PC-9 (cell line): ENCODE data around the gene MAP10. TPM values are rescaled to one million over a fixed set of nuclear protein-coding genes. Genes with fewer than 3 reads are reported as not detected.

Experiments used
- BruUV-seq: library from RNA; stranded (reverse); fragments of 400-500 nt; replicated peaks from 2 replicates; lab custom pipeline; 2021; lab: Mats Ljungman, UMichigan
- CTCF ChIA-PET: fragments of 300-600 bp; sonication (Branson Sonifier 250); formaldehyde crosslinking; loops from one replicate; lab custom pipeline; 2022; ENCODE audit warnings: antibody characterized with exemption; lab: Charles Lee
- POLR2A ChIA-PET: fragments of 300-600 bp; sonication (Branson Sonifier 250); formaldehyde crosslinking; loops from one replicate; lab custom pipeline; 2022; ENCODE audit warnings: antibody characterized with exemption; ENCODE audit not compliant: unreplicated experiment; lab: Charles Lee
- DNase-seq, 2 experiments: peaks; one replicate each; pipeline versions ENCODE4 v3.0.0 to v3.0.0-alpha.2; 2015 to 2022; ENCODE audit warnings: mixed read lengths in 1 of 2
- H2AFZ ChIP-seq: fragments of 200-600 bp; sonication (generic); 2 replicates; pipeline ENCODE4 v1.8.1; 2017; ENCODE audit warnings: antibody characterized with exemption
- H3F3A ChIP-seq: fragments of 200-600 bp; sonication (generic); 2 replicates; pipeline ENCODE4 v1.8.1; 2017; ENCODE audit warnings: antibody characterized with exemption, mild to moderate bottlenecking, low read depth; ENCODE audit not compliant: insufficient read depth
- H3K27ac ChIP-seq: fragments of 200-600 bp; sonication (generic); 2 replicates; pipeline ENCODE4 v1.6.1; 2016; ENCODE audit warnings: mixed run types
- H3K27me3 ChIP-seq: fragments of 200-600 bp; sonication (generic); 2 replicates; pipeline ENCODE4 v1.6.1; 2016; ENCODE audit warnings: low read depth, mixed run types; ENCODE audit not compliant: insufficient read depth
- H3K36me3 ChIP-seq: fragments of 200-600 bp; sonication (generic); 2 replicates; pipeline ENCODE4 v1.6.1; 2016; ENCODE audit warnings: low read depth, mixed run types
- H3K4me1 ChIP-seq: fragments of 200-600 bp; sonication (generic); replicated peaks from 2 replicates; pipeline ENCODE4 v1.6.1; 2016; ENCODE audit warnings: mixed run types; ENCODE audit not compliant: insufficient read depth
- H3K4me2 ChIP-seq: fragments of 200-600 bp; sonication (generic); 2 replicates; pipeline ENCODE4 v1.6.1; 2017; ENCODE audit warnings: mixed run types
- H3K4me3 ChIP-seq: fragments of 200-600 bp; sonication (generic); 2 replicates; pipeline ENCODE4 v1.6.1; 2016; ENCODE audit warnings: mixed run types
- H3K79me2 ChIP-seq: fragments of 200-600 bp; sonication (generic); 2 replicates; pipeline ENCODE4 v1.6.1; 2017; ENCODE audit warnings: low read depth, mixed run types
- H3K9me2 ChIP-seq: fragments of 200-600 bp; sonication (generic); 2 replicates; pipeline ENCODE4 v1.8.1; 2017; ENCODE audit warnings: mild to moderate bottlenecking; ENCODE audit not compliant: insufficient read depth
- H3K9me3 ChIP-seq: fragments of 200-600 bp; sonication (generic); 2 replicates; pipeline ENCODE4 v1.8.1; 2016; ENCODE audit warnings: low read depth; ENCODE audit not compliant: insufficient read depth
- H4K20me1 ChIP-seq: fragments of 200-600 bp; sonication (generic); 2 replicates; pipeline ENCODE4 v1.8.1; 2017; ENCODE audit not compliant: insufficient read depth
- EZH2 ChIP-seq: fragments of 200-600 bp; sonication (generic); IDR thresholded peaks from 2 replicates; pipeline ENCODE4 v1.8.0; 2017; ENCODE audit warnings: antibody characterized with exemption, low read depth
- intact Hi-C: fragments of 100-400 bp; cut with micrococcal nuclease; formaldehyde crosslinking; loops from one replicate; pipeline ENCODE4 v1.10.0; 2022; ENCODE audit not compliant: unreplicated experiment
- total RNA-seq: library from RNA; stranded (reverse); gene quantifications from 2 replicates; pipeline ENCODE4 v1.2.3, GENCODE V29; 2021
- TF ChIP-seq, protein P1 (sequence below): fragments of 200-600 bp; sonication (generic); conservative IDR thresholded peaks from 2 replicates; pipeline ENCODE4 v1.6.1; 2017; ENCODE audit warnings: mixed run types, antibody characterized with exemption, mild to moderate bottlenecking, moderate library complexity

Gene MAP10
- total RNA-seq, 1 experiment from 2014 or later, result 0.13 TPM

DNA sequence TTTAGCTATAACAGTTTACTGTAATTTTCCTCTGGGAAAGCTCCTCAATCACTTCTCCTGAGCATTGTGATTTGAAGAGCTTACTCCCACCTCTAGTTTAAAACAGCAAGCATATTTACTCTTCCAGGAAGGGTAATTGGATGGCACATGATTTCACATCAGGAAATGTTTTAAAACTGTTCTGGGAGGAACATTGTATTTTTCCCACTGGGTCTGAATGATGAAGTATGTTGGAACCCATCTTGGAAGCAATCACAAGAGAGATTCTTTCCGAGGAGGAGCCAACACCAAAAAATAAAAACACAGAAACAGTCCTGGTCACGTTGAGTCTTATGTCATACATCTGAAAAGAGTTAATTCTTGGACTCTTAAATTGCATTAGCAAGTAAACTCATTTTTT is 17.3 kb downstream of the MAP10 start:
- no peaks in the 10 kb centered on the region for H3K36me3 ChIP-seq
- TF ChIP-seq EZH2, result no peak
- TF ChIP-seq, protein P1, sequence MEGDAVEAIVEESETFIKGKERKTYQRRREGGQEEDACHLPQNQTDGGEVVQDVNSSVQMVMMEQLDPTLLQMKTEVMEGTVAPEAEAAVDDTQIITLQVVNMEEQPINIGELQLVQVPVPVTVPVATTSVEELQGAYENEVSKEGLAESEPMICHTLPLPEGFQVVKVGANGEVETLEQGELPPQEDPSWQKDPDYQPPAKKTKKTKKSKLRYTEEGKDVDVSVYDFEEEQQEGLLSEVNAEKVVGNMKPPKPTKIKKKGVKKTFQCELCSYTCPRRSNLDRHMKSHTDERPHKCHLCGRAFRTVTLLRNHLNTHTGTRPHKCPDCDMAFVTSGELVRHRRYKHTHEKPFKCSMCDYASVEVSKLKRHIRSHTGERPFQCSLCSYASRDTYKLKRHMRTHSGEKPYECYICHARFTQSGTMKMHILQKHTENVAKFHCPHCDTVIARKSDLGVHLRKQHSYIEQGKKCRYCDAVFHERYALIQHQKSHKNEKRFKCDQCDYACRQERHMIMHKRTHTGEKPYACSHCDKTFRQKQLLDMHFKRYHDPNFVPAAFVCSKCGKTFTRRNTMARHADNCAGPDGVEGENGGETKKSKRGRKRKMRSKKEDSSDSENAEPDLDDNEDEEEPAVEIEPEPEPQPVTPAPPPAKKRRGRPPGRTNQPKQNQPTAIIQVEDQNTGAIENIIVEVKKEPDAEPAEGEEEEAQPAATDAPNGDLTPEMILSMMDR, result no peak
- no peaks in the 10 kb centered on the region for H4K20me1 ChIP-seq
- H3K79me2 ChIP-seq, result no peaks in the 10 kb centered on the region
- ChIA-PET POLR2A (no interaction called here), CTCF (no interaction called here)
- H2AFZ ChIP-seq, result no peak overlapping the region
- no peaks in the 10 kb centered on the region for H3K4me1 ChIP-seq
- intact Hi-C loops, result no loop called here
- no peak for DNase-seq
- BruUV-seq, result no TSS peak
- no peak overlapping the region for H3K4me2 ChIP-seq
- H3K9me2 ChIP-seq, result no peaks in the 10 kb centered on the region
- no peaks in the 10 kb centered on the region for H3K9me3 ChIP-seq
- no peaks in the 10 kb centered on the region for H3F3A ChIP-seq
- H3K4me3 ChIP-seq, result no peak overlapping the region
- H3K27ac ChIP-seq, result no peak overlapping the region
- 0 out of 2 replicates have a peak, but pooled peaks cover 3% of the 10 kb centered on the region for H3K27me3 ChIP-seq

DNA sequence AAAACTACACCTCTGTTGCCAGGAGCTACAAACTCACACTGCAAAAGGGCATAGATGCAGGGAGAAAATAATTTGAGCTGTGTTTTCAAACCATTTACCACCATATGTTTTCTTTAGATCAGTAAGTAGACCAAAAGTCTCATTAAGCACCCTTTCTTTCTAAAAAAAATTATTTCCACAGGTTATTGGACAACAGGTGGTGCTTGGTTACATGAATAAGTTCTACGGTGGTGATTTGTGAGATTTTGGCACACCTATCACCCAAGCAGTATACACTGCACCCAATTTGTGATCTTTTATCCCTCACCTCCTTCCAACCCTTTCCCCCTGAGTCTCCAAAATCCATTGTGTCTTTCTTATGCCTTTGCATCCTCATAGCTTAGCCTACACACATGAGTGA is 21.1 kb downstream of the MAP10 start:
- H3K79me2 ChIP-seq, result no peaks in the 10 kb centered on the region
- no peak overlapping the region for H3K4me2 ChIP-seq
- no peak overlapping the region for H2AFZ ChIP-seq
- no peaks in the 10 kb centered on the region for H3K9me3 ChIP-seq
- H3K4me1 ChIP-seq, result no peaks in the 10 kb centered on the region
- H4K20me1 ChIP-seq, result no peaks in the 10 kb centered on the region
- no peaks in the 10 kb centered on the region for H3K27me3 ChIP-seq
- H3K36me3 ChIP-seq, result no peaks in the 10 kb centered on the region
- CTCF ChIA-PET, result no interaction called here
- intact Hi-C loops, result loop anchor here (2.0 kb wide), 1 partner anchor 14 kb away; no protein-coding TSS in a partner anchor
- no TSS peak for BruUV-seq
- POLR2A ChIA-PET, result no interaction called here
- no peaks in the 10 kb centered on the region for H3K9me2 ChIP-seq
- TF ChIP-seq EZH2, result no peak
- TF ChIP-seq, protein P1, result no peak
- DNase-seq, result no peak
- no peak overlapping the region for H3K4me3 ChIP-seq
- no peak overlapping the region for H3K27ac ChIP-seq
- no peaks in the 10 kb centered on the region for H3F3A ChIP-seq

DNA sequence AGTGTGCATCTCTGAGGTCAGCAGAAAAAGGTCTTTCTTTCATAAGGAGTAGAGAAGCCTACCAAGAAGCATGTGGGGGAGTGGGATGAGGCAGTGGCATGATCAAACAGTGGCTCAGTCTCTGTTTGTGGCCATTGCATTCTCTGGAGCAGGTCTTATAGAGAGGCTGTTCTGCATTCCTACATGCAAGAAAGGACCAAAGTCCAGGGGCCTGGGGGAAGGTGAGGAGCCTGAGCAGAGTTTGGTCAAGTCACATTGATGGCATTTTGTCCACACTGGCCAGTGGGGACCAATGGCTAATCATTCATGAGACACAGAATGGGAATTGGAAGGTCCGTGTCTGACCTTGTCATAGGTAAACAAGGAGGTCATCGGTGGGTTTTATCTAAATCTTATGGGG is 25.4 kb downstream of the MAP10 start:
- H3K4me3 ChIP-seq, result no peak overlapping the region
- no peaks in the 10 kb centered on the region for H3K27me3 ChIP-seq
- H3K36me3 ChIP-seq, result no peaks in the 10 kb centered on the region
- no peaks in the 10 kb centered on the region for H3K9me2 ChIP-seq
- no peak overlapping the region for H3K27ac ChIP-seq
- intact Hi-C loops, result no loop called here
- no peaks in the 10 kb centered on the region for H3F3A ChIP-seq
- no peaks in the 10 kb centered on the region for H3K79me2 ChIP-seq
- no peaks in the 10 kb centered on the region for H4K20me1 ChIP-seq
- POLR2A ChIA-PET, result no interaction called here
- CTCF ChIA-PET, result no interaction called here
- no peaks in the 10 kb centered on the region for H3K4me1 ChIP-seq
- no peak overlapping the region for H2AFZ ChIP-seq
- DNase-seq, result no peak
- no TSS peak for BruUV-seq
- H3K9me3 ChIP-seq, result no peaks in the 10 kb centered on the region
- TF ChIP-seq, protein P1, result no peak
- TF ChIP-seq EZH2, result no peak
- H3K4me2 ChIP-seq, result no peak overlapping the region
